Smooth muscle cell (in vitro differentiated cells): ENCODE results near the gene AMT. TPM values are rescaled to one million over a fixed set of nuclear protein-coding genes. Genes with fewer than 3 reads are reported as not detected.

Source experiments
- DNase-seq: peaks from one replicate; lab custom pipeline; 2025; ENCODE audit not compliant: unreplicated experiment; lab: John Stamatoyannopoulos, UW
- H2AFZ ChIP-seq: fragments of 200-600 bp; sonication (generic); 2 replicates; pipeline ENCODE4 v1.6.0; 2016; ENCODE audit warnings: antibody characterized with exemption, low read depth, mild to moderate bottlenecking
- H3F3A ChIP-seq: fragments of 200-600 bp; sonication (generic); 2 replicates; pipeline ENCODE4 v1.6.0; 2017; ENCODE audit warnings: antibody characterized with exemption, low read depth
- H3K27ac ChIP-seq: fragments of 200-600 bp; sonication (generic); 2 replicates; pipeline ENCODE4 v1.5.1; 2016; ENCODE audit warnings: low read depth, mild to moderate bottlenecking
- H3K27me3 ChIP-seq: fragments of 200-600 bp; sonication (generic); 2 replicates; pipeline ENCODE4 v1.6.1; 2016; ENCODE audit warnings: low read depth, mild to moderate bottlenecking
- H3K36me3 ChIP-seq: fragments of 200-600 bp; sonication (generic); 2 replicates; pipeline ENCODE4 v1.5.1; 2016; ENCODE audit warnings: low read depth
- H3K4me1 ChIP-seq: fragments of 200-600 bp; sonication (generic); 2 replicates; pipeline ENCODE4 v1.5.1; 2016; ENCODE audit warnings: low read depth
- H3K4me2 ChIP-seq: fragments of 200-600 bp; sonication (generic); 2 replicates; pipeline ENCODE4 v1.6.0; 2016; ENCODE audit warnings: mild to moderate bottlenecking
- H3K4me3 ChIP-seq: fragments of 200-600 bp; sonication (generic); 2 replicates; pipeline ENCODE4 v1.5.1; 2016; ENCODE audit warnings: mild to moderate bottlenecking
- H3K79me2 ChIP-seq: fragments of 200-600 bp; sonication (generic); 2 replicates; pipeline ENCODE4 v1.6.0; 2016; ENCODE audit warnings: low read depth, mild to moderate bottlenecking
- H3K9ac ChIP-seq: fragments of 200-600 bp; sonication (generic); 2 replicates; pipeline ENCODE4 v1.6.0; 2016; ENCODE audit warnings: low read depth
- H3K9me3 ChIP-seq: fragments of 200-600 bp; sonication (generic); replicated peaks from 2 replicates; pipeline ENCODE4 v1.5.1; 2016; ENCODE audit warnings: low read depth
- H4K20me1 ChIP-seq: fragments of 200-600 bp; sonication (generic); 2 replicates; pipeline ENCODE4 v1.6.0; 2016; ENCODE audit warnings: low read depth
- WGBS: methylation state at CpG from one replicate; pipeline ENCODE4 v1.1.7; 2016; ENCODE audit warnings: low lambda C conversion rate; 5-methylcytosine and 5-hydroxymethylcytosine counted together
- polyA plus RNA-seq: library from polyadenylated mRNA; unstranded; fragments of >200 nt; fragmentation: Nextera tagmentation; extraction: Ambion mirVana; gene quantifications from 2 replicates; pipeline ENCODE4 v1.2.1, GENCODE V29; 2016
- total RNA-seq: library from RNA; depleted of rRNA; stranded (reverse); fragments of >200 nt; gene quantifications from 2 replicates; pipeline ENCODE4 v1.2.3, GENCODE V29; 2014
- TF ChIP-seq, protein P1 (sequence below): fragments of 200-600 bp; sonication (generic); IDR thresholded peaks from 2 replicates; pipeline ENCODE4 v1.5.1; 2017; ENCODE audit warnings: borderline replicate concordance, mild to moderate bottlenecking, antibody characterized with exemption; ENCODE audit not compliant: insufficient read depth, poor library complexity, severe bottlenecking

AMT gene
- total and polyA plus RNA-seq, 2 experiments from 2014 or later = 16.1 to 19.3 TPM

DNA sequence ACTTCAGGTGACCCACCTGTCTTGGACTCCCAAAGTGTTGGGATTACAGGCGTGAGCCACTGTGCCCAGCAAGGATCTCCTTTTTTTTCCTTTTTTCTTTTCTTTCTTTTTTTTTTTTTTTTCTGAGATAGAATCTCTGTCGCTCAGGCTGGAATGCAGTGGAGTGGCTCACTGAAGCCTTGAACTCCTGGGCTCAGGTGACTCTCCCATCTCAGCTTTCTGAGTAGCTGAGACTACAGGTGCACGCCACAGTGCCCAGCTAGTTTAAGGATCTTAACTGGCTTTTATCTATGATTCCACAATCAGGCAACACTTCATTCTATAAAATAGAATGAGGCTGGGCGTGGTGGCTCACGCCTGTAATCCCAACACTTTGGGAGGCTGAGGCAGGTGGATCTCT, 23.1 kb upstream of the AMT start:
- Histone ChIP-seq H3K79me2 (no peaks in the 10 kb centered on the region), H3K4me3 (no peak overlapping the region), H3F3A (peaks cover 7% of the 10 kb centered on the region), H3K9me3 (no peaks in the 10 kb centered on the region), H3K4me2 (no peak overlapping the region), H3K4me1 (no peaks in the 10 kb centered on the region), H4K20me1 (no peaks in the 10 kb centered on the region), H3K27me3 (no peaks in the 10 kb centered on the region), H3K9ac (no peak overlapping the region), H3K27ac (no peak overlapping the region), H3K36me3 (no peaks in the 10 kb centered on the region), H2AFZ (no peak overlapping the region)
- WGBS = 90% methylated on average over 5 of the region's 5 CpGs
- DNase-seq = no peak
- TF ChIP-seq, protein P1, sequence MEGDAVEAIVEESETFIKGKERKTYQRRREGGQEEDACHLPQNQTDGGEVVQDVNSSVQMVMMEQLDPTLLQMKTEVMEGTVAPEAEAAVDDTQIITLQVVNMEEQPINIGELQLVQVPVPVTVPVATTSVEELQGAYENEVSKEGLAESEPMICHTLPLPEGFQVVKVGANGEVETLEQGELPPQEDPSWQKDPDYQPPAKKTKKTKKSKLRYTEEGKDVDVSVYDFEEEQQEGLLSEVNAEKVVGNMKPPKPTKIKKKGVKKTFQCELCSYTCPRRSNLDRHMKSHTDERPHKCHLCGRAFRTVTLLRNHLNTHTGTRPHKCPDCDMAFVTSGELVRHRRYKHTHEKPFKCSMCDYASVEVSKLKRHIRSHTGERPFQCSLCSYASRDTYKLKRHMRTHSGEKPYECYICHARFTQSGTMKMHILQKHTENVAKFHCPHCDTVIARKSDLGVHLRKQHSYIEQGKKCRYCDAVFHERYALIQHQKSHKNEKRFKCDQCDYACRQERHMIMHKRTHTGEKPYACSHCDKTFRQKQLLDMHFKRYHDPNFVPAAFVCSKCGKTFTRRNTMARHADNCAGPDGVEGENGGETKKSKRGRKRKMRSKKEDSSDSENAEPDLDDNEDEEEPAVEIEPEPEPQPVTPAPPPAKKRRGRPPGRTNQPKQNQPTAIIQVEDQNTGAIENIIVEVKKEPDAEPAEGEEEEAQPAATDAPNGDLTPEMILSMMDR = no peak

DNA sequence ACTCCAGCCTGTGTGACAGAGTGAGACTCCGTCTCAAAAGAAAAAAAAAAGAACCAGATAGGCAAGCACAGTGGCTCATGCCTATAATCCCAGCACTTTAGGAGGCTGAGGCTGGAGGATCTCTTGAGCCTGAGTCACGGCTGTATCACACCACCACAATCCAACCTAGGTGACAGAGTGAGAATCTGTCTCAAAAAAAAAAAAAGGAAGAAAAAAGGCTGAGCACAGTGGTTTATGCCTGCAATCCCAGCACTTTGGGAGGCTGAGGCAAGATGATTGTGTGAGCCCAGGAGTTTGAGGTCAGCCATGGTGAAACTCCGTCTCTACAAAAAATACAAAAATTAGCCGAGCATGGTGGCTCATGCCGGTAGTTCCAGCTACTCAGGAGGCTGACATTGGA, 12.5 kb upstream of the AMT start:
- TF ChIP-seq, protein P1 = no peak
- H2AFZ ChIP-seq = no peak overlapping the region
- no peak overlapping the region for H3K9ac ChIP-seq
- H3F3A ChIP-seq = no peaks in the 10 kb centered on the region
- WGBS = 88% methylated on average over 5 of the region's 5 CpGs
- no peaks in the 10 kb centered on the region for H3K27me3 ChIP-seq
- no peaks in the 10 kb centered on the region for H3K79me2 ChIP-seq
- DNase-seq = no peak
- no peaks in the 10 kb centered on the region for H3K9me3 ChIP-seq
- H3K4me3 ChIP-seq = no peak overlapping the region
- H4K20me1 ChIP-seq = no peaks in the 10 kb centered on the region
- H3K4me2 ChIP-seq = no peak overlapping the region
- H3K27ac ChIP-seq = no peak overlapping the region
- H3K36me3 ChIP-seq = no peaks in the 10 kb centered on the region
- no peaks in the 10 kb centered on the region for H3K4me1 ChIP-seq

DNA sequence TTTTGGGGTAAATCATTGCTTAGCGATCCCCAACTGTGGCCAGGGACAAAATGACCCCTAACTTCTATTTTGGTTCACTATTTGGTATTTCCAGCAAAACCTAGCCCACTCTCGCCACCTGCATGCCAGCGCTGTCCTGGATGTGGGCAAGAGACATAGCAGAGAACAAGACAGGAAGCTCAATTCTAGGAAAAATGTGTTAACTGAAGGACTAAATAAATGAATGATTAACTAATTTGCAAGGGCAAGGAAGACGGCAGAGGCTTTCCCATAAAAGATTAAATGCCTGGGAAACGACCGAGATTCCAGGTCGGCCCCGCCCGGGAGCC, 6.4 kb upstream of the AMT start:
- TF ChIP-seq, protein P1 = no peak
- H3K9ac ChIP-seq = peak overlapping the region; percentile 80
- no peaks in the 10 kb centered on the region for H3K9me3 ChIP-seq
- DNase-seq = no peak
- H3K4me3 ChIP-seq = peak overlapping the region; percentile 65
- H3K4me2 ChIP-seq = peak overlapping the region; percentile 90
- no peak overlapping the region for H3K27ac ChIP-seq
- peaks cover under 1% of the 10 kb centered on the region for H3F3A ChIP-seq
- H2AFZ ChIP-seq = peak overlapping the region; percentile 86
- H3K36me3 ChIP-seq = no peaks in the 10 kb centered on the region
- WGBS = 12% methylated on average over 9 of the region's 9 CpGs
- H4K20me1 ChIP-seq = no peaks in the 10 kb centered on the region
- H3K79me2 ChIP-seq = no peaks in the 10 kb centered on the region
- H3K27me3 ChIP-seq = no peaks in the 10 kb centered on the region
- no peaks in the 10 kb centered on the region for H3K4me1 ChIP-seq

DNA sequence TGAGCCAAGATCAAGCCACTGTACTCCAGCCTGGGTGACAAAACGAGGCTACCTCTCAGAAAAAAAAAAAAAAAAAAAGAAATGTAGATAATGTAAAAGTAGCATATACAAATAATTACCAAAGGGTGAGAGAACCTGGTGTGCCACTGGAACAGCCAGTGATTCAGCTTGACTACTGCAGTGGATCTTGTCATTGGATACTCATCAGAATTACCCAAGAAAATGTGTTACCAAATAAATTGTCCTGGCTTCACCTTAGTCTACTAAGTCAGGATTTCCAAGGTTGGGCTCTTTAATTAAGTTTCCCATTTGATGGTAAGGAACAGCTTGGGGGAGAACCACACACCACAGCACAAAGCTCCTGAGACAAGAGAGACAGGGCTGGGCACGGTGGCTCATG, 5.3 kb upstream of the AMT start:
- Histone ChIP-seq H3K27me3 (no peaks in the 10 kb centered on the region), H3K4me1 (no peaks in the 10 kb centered on the region), H3K4me3 (no peak overlapping the region), H3K4me2 (no peak overlapping the region), H3K9ac (no peak overlapping the region), H3K9me3 (no peaks in the 10 kb centered on the region), H3F3A (peaks cover 8% of the 10 kb centered on the region), H3K36me3 (no peaks in the 10 kb centered on the region), H4K20me1 (no peaks in the 10 kb centered on the region), H3K79me2 (no peaks in the 10 kb centered on the region), H3K27ac (no peak overlapping the region), H2AFZ (no peak overlapping the region)
- DNase-seq = no peak
- WGBS = 97% methylated on average over 2 of the region's 2 CpGs
- TF ChIP-seq, protein P1 = no peak
